IMR-90 (cell line): Measurements from ENCODE around the gene ANKRD13A. TPM values are rescaled to one million over a fixed set of nuclear protein-coding genes. Genes with fewer than 3 reads are reported as not detected.

Experiments
- ATAC-seq: fragments of 200-7000 bp; cut with Tn5 transposase; 2 replicates; pipeline ENCODE4 v1.9.1; 2020; ENCODE audit warnings: low read depth, mild to moderate bottlenecking, moderate library complexity
- BruUV-seq: library from RNA; stranded (reverse); fragments of 400-500 nt; replicated peaks from 2 replicates; lab custom pipeline; 2021; lab: Mats Ljungman, UMichigan
- CTCF ChIA-PET: fragments of 300-600 bp; formaldehyde crosslinking; extraction: SDS; loops from one replicate; lab custom pipeline; 2021; ENCODE audit warnings: antibody characterized with exemption; lab: Yijun Ruan, JAX
- POLR2A ChIA-PET: fragments of 300-600 bp; sonication (Branson Sonifier 250); formaldehyde crosslinking; loops from one replicate; lab custom pipeline; 2022; ENCODE audit warnings: antibody characterized with exemption; ENCODE audit not compliant: unreplicated experiment; lab: Charles Lee
- DNase-seq: peaks from one replicate; pipeline ENCODE4 v3.0.0; 2013
- H2AFZ ChIP-seq: replicated peaks from 2 replicates; pipeline ENCODE3; 2013; ENCODE audit warnings: low read length, mild to moderate bottlenecking; ENCODE audit not compliant: poor library complexity
- H2AK5ac ChIP-seq: 2 replicates; pipeline ENCODE4 v1.6.1; 2013; ENCODE audit warnings: low read depth, low read length, inconsistent platforms
- H2AK9ac ChIP-seq: replicated peaks from 2 replicates; pipeline ENCODE3; 2013; ENCODE audit warnings: mild to moderate bottlenecking, low read depth, low read length, moderate library complexity; ENCODE audit not compliant: poor library complexity
- H2BK120ac ChIP-seq: 2 replicates; pipeline ENCODE4 v1.6.1; 2013; ENCODE audit warnings: low read depth, low read length, inconsistent platforms
- H2BK15ac ChIP-seq: 3 replicates; pipeline ENCODE4 v1.6.1; 2013; ENCODE audit warnings: low read depth, low read length, inconsistent platforms
- H2BK20ac ChIP-seq: 2 replicates; pipeline ENCODE4 v1.6.1; 2013; ENCODE audit warnings: low read depth, mild to moderate bottlenecking, inconsistent platforms, low read length, moderate library complexity
- H2BK5ac ChIP-seq: 2 replicates; pipeline ENCODE4 v1.6.1; 2013; ENCODE audit warnings: mild to moderate bottlenecking, low read depth, low read length, inconsistent platforms; ENCODE audit not compliant: poor library complexity, severe bottlenecking
- H3K14ac ChIP-seq: replicated peaks from 2 replicates; pipeline ENCODE4 v1.6.1; 2013; ENCODE audit warnings: low read depth, low read length, inconsistent platforms
- H3K18ac ChIP-seq: 2 replicates; pipeline ENCODE4 v1.6.1; 2013; ENCODE audit warnings: low read depth, low read length, control low read depth
- H3K23ac ChIP-seq: 2 replicates; pipeline ENCODE4 v1.6.1; 2013; ENCODE audit warnings: low read depth, low read length, inconsistent platforms
- H3K27ac ChIP-seq: 2 replicates; pipeline ENCODE4 v1.5.1; 2013; ENCODE audit warnings: mild to moderate bottlenecking, control low read depth, low read length; ENCODE audit not compliant: insufficient read depth
- H3K27me3 ChIP-seq: 2 replicates; pipeline ENCODE4 v1.6.1; 2013; ENCODE audit warnings: low read length; ENCODE audit not compliant: control insufficient read depth, insufficient read depth
- H3K36me3 ChIP-seq: 2 replicates; pipeline ENCODE4 v1.6.1; 2013; ENCODE audit warnings: low read length, mixed read lengths; ENCODE audit not compliant: control insufficient read depth, insufficient read depth
- H3K4ac ChIP-seq: 2 replicates; pipeline ENCODE4 v1.6.1; 2013; ENCODE audit warnings: low read depth, low read length, inconsistent platforms
- H3K4me1 ChIP-seq: 2 replicates; pipeline ENCODE4 v1.6.1; 2013; ENCODE audit warnings: low read length, mixed read lengths; ENCODE audit not compliant: control insufficient read depth, insufficient read depth
- H3K4me2 ChIP-seq: 2 replicates; pipeline ENCODE4 v1.6.1; 2013; ENCODE audit warnings: low read depth, mild to moderate bottlenecking, control low read depth, low read length, moderate library complexity
- H3K4me3 ChIP-seq: 2 replicates; pipeline ENCODE4 v1.5.1; 2013; ENCODE audit warnings: low read depth, mild to moderate bottlenecking, control low read depth, low read length, moderate library complexity; ENCODE audit not compliant: insufficient read depth
- H3K56ac ChIP-seq: 2 replicates; pipeline ENCODE4 v1.6.1; 2013; ENCODE audit warnings: low read length, inconsistent platforms; ENCODE audit not compliant: insufficient read depth; ENCODE audit errors: extremely low read depth
- H3K79me1 ChIP-seq, 2 experiments: 2 replicates each; pipeline ENCODE4 v1.6.1; 2013; ENCODE audit warnings: low read length in 2 of 2, inconsistent platforms in 1 of 2, low read depth in 1 of 2
- H3K9ac ChIP-seq: 2 replicates; pipeline ENCODE4 v1.6.1; 2013; ENCODE audit warnings: low read depth, low read length, control low read depth
- H3K9me1 ChIP-seq: 2 replicates; pipeline ENCODE4 v1.6.1; 2013; ENCODE audit warnings: low read length, inconsistent platforms; ENCODE audit not compliant: insufficient read depth
- H3K9me3 ChIP-seq: 2 replicates; pipeline ENCODE4 v1.6.1; 2013; ENCODE audit warnings: low read length; ENCODE audit not compliant: control insufficient read depth, insufficient read depth
- H4K20me1 ChIP-seq: 2 replicates; pipeline ENCODE4 v1.6.1; 2013; ENCODE audit warnings: low read length, inconsistent platforms; ENCODE audit not compliant: insufficient read depth
- H4K5ac ChIP-seq: 2 replicates; pipeline ENCODE4 v1.6.1; 2013; ENCODE audit warnings: mild to moderate bottlenecking, low read depth, low read length, control low read depth
- H4K8ac ChIP-seq, 2 experiments: 2 replicates each; pipeline ENCODE4 v1.6.1; 2013; ENCODE audit warnings: low read depth in 2 of 2, low read length in 2 of 2, control low read depth in 1 of 2, inconsistent platforms in 1 of 2
- H4K91ac ChIP-seq: 2 replicates; pipeline ENCODE4 v1.6.1; 2013; ENCODE audit warnings: low read depth, low read length, inconsistent platforms; ENCODE audit not compliant: insufficient read depth
- NFE2L2 ChIP-seq: fragments of 150-350 bp; IDR thresholded peaks from 2 replicates; pipeline ENCODE4 v1.6.1; 2016; ENCODE audit warnings: low read depth, mild to moderate bottlenecking, low read length
- POLR2A ChIP-seq: IDR thresholded peaks from 2 replicates; pipeline ENCODE4 v1.6.1; 2012; ENCODE audit warnings: mild to moderate bottlenecking, low read depth, low read length
- RAD21 ChIP-seq: IDR thresholded peaks from 2 replicates; pipeline ENCODE4 v1.6.1; 2012; ENCODE audit warnings: low read length, improper control_type of control experiment
- WGBS, 2 experiments: methylation state at CpG; one replicate each; pipeline versions ENCODE4 v1.1.5 to v1.1.7; 2013; ENCODE audit warnings: missing lambda C conversion rate in 2 of 2; ENCODE audit not compliant: insufficient read length in 1 of 2; ENCODE audit errors: extremely low coverage in 2 of 2; 5-methylcytosine and 5-hydroxymethylcytosine counted together
- dilution Hi-C: fragments of 300-500 bp; cut with HindIII; formaldehyde crosslinking; loops from one replicate; pipeline ENCODE4 v1.14.3; 2018; ENCODE audit warnings: low sequenced_read_pairs; ENCODE audit not compliant: unreplicated experiment
- in situ Hi-C: fragments of 300-500 bp; cut with MboI; formaldehyde crosslinking; loops from 3 replicates; pipeline ENCODE4 v1.14.3; 2019; ENCODE audit warnings: low sequenced_read_pairs, inconsistent platforms, mixed read lengths
- intact Hi-C: fragments of 100-400 bp; cut with micrococcal nuclease; formaldehyde crosslinking; loops from 2 replicates; pipeline ENCODE4 v1.10.0; 2022
- polyA plus RNA-seq, 3 experiments: library from polyadenylated mRNA; depleted of rRNA; stranded (reverse); fragments of >200 nt; gene quantifications; 2 replicates each; pipeline ENCODE4 v1.2.3, GENCODE V29; 2012; ENCODE audit warnings: low replicate concordance in 1 of 3
- total RNA-seq: library from RNA; depleted of rRNA; stranded (reverse); fragments of >200 nt; gene quantifications from 2 replicates; pipeline ENCODE4 v1.2.3, GENCODE V29; 2012
- TF ChIP-seq, protein P1 (sequence below): fragments of 150-350 bp; IDR thresholded peaks from 2 replicates; pipeline ENCODE4 v1.6.1; 2017; ENCODE audit warnings: mild to moderate bottlenecking, antibody characterized with exemption, low read length, low read depth

Gene ANKRD13A
- total and polyA plus RNA-seq, 2 of the 4 experiments (the other 2 are of a cell fraction) = 299 to 449 TPM

DNA sequence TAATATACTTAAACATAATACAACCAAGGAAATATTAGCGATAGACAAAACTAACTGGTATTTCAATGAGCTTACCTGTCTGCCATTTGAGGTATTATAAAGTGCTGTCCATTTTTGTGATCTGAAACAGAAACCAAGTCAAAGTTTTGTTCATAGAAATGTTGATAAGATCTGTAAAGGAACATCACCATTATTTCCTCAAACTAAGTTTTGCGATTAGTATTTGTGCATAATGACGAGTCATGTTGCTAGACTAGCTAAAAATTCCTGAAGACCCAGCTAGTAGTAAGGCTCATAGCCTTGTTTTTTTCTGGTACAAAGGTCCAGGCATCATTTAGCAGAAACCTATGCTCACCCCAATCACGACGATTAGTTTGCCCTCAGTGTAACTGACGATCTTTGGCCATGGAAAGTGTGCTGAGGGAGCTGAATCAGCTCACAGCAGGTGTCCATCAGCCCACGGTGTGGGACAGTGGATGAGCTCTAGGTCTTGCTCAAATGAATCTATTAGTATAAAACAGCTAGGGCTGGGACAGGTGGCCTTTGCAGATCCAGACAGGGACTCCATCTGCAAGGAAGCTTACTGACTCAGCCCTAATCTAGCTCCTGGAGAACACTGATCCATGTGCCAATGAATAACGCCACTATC, 31.7 kb upstream of the ANKRD13A start:
- no TSS peak for BruUV-seq
- no peak overlapping the region for H3K27ac ChIP-seq
- no peak overlapping the region for H3K9ac ChIP-seq
- H3K36me3 ChIP-seq = peaks cover 39% of the 10 kb centered on the region
- H2BK5ac ChIP-seq = no peak overlapping the region
- H3K79me1 ChIP-seq = peaks cover 7 to 21% of the 10 kb centered on the region in 2 experiments
- H4K91ac ChIP-seq = no peak overlapping the region
- no peak overlapping the region for H2BK20ac ChIP-seq
- POLR2A ChIA-PET = no interaction called here
- no peak overlapping the region for H3K4me3 ChIP-seq
- H2AK9ac ChIP-seq = no peak overlapping the region
- no peaks in the 10 kb centered on the region for H3K27me3 ChIP-seq
- CTCF ChIA-PET = interaction anchor here (0.5 kb wide), 1 partner anchor 100 kb away, joined by 3 read pairs; no protein-coding TSS in a partner anchor
- intact Hi-C loops = no loop called here
- H3K9me1 ChIP-seq = peaks cover 5% of the 10 kb centered on the region
- no peak overlapping the region for H2AK5ac ChIP-seq
- no peaks in the 10 kb centered on the region for H3K4me1 ChIP-seq
- H3K9me3 ChIP-seq = no peaks in the 10 kb centered on the region
- dilution Hi-C loops = no loop called here
- no peak for TF ChIP-seq RAD21
- no peak for TF ChIP-seq POLR2A
- TF ChIP-seq NFE2L2 = no peak
- TF ChIP-seq, protein P1, sequence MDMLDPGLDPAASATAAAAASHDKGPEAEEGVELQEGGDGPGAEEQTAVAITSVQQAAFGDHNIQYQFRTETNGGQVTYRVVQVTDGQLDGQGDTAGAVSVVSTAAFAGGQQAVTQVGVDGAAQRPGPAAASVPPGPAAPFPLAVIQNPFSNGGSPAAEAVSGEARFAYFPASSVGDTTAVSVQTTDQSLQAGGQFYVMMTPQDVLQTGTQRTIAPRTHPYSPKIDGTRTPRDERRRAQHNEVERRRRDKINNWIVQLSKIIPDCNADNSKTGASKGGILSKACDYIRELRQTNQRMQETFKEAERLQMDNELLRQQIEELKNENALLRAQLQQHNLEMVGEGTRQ = no peak
- H3K23ac ChIP-seq = no peak overlapping the region
- no peak overlapping the region for H2BK120ac ChIP-seq
- ATAC-seq (no peak), DNase-seq (no peak)
- H2AFZ ChIP-seq = no peak overlapping the region
- no peak overlapping the region for H3K18ac ChIP-seq
- no peak overlapping the region for H4K5ac ChIP-seq
- H3K4me2 ChIP-seq = no peak overlapping the region
- no peak overlapping the region for H2BK15ac ChIP-seq
- in situ Hi-C loops = no loop called here
- H3K4ac ChIP-seq = no peak overlapping the region
- H3K56ac ChIP-seq = no peak overlapping the region
- H4K20me1 ChIP-seq = no peaks in the 10 kb centered on the region
- H3K14ac ChIP-seq = no peak overlapping the region
- WGBS, 2 experiments = no CpG with 5 or more reads among the region's 8 CpGs
- 0 out of 4 replicates have a peak overlapping the region, but pooled peaks of 1 of the 2 experiments have one; percentile 8 for H4K8ac ChIP-seq
